ENCODE data around the gene PARD3.

The PARD3 gene

GRCh38 chr10:34219753-34220548 is 595.1 kb downstream of the PARD3 start:
- DNase-seq (ENCODE audit: low read depth in 2 of 2) = no peak

- no peak for DNase-seq (ENCODE audit: low read depth in 2 of 2)
Measured at GRCh38 chr10:34217524-34217923, 597.6 kb downstream of the PARD3 start.

- no peak for DNase-seq (ENCODE audit: low read depth in 2 of 2)
Measured at GRCh38 chr10:34216348-34216945, 598.6 kb downstream of the PARD3 start.

- DNase-seq (ENCODE audit: low read depth in 2 of 2) = no peak
Measured at GRCh38 chr10:34213805-34214197, 601.3 kb downstream of the PARD3 start.

GRCh38 chr10:34213193-34213804 is 601.8 kb downstream of the PARD3 start:
- DNase-seq (ENCODE audit: low read depth in 2 of 2) = no peak

GRCh38 chr10:34207343-34207742 is 607.8 kb downstream of the PARD3 start:
- DNase-seq (ENCODE audit: low read depth in 2 of 2) = no peak

GRCh38 chr10:34206935-34207268 is 608.2 kb downstream of the PARD3 start:
- DNase-seq (ENCODE audit: low read depth in 2 of 2) = no peak

- no peak for DNase-seq (ENCODE audit: low read depth in 2 of 2)
Measured at GRCh38 chr10:34206078-34206934, 608.8 kb downstream of the PARD3 start.

GRCh38 chr10:34205452-34205851 is 609.6 kb downstream of the PARD3 start:
- no peak for DNase-seq (ENCODE audit: low read depth in 2 of 2)

- DNase-seq (ENCODE audit: low read depth in 2 of 2) = no peak
Measured at GRCh38 chr10:34203966-34204630, 611.0 kb downstream of the PARD3 start.

GRCh38 chr10:34200355-34200901 is 614.7 kb downstream of the PARD3 start:
- DNase-seq (ENCODE audit: low read depth in 2 of 2) = no peak

- DNase-seq (ENCODE audit: low read depth in 2 of 2) = no peak
Measured at GRCh38 chr10:34198953-34199352, 616.1 kb downstream of the PARD3 start.

GRCh38 chr10:34196058-34196433 is 619.0 kb downstream of the PARD3 start:
- no peak for DNase-seq (ENCODE audit: low read depth in 2 of 2)

GRCh38 chr10:34195364-34196057 is 619.6 kb downstream of the PARD3 start:
- DNase-seq (ENCODE audit: low read depth in 2 of 2) = no peak

GRCh38 chr10:34193931-34194626 is 621.0 kb downstream of the PARD3 start:
- no peak for DNase-seq (ENCODE audit: low read depth in 2 of 2)

- no peak for DNase-seq (ENCODE audit: low read depth in 2 of 2)
Measured at GRCh38 chr10:34192646-34193045, 622.5 kb downstream of the PARD3 start.

- no peak for DNase-seq (ENCODE audit: low read depth in 2 of 2)
Measured at GRCh38 chr10:34191406-34191805, 623.7 kb downstream of the PARD3 start.

GRCh38 chr10:34190580-34190979 is 624.5 kb downstream of the PARD3 start:
- DNase-seq (ENCODE audit: low read depth in 2 of 2) = no peak

GRCh38 chr10:34189830-34190229 is 625.3 kb downstream of the PARD3 start:
- DNase-seq (ENCODE audit: low read depth in 2 of 2) = no peak

GRCh38 chr10:34188221-34188620 is 626.9 kb downstream of the PARD3 start:
- no peak for DNase-seq (ENCODE audit: low read depth in 2 of 2)
